Stimulated activated CD4-positive, alpha-beta T cell treated with anti-CD3 and anti-CD28 coated beads, Interleukin-1b, Interleukin-23, amount 100 ng/mL, for 48 hours (primary cell): ENCODE results near the gene SLC6A6.
A peak's percentile ranks its signal among the peaks of the same experiment; 100 is the strongest.

Experiments
- DNase-seq: peaks from one replicate; pipeline ENCODE4 v3.0.0-alpha.2; 2020

SLC6A6 gene

GRCh38 chr3:14471016-14471415 lies 68.6 kb downstream of the SLC6A6 start:
- DNase-seq = no peak

- no peak for DNase-seq
Measured at GRCh38 chr3:14471690-14472089, 69.3 kb downstream of the SLC6A6 start.

DNA sequence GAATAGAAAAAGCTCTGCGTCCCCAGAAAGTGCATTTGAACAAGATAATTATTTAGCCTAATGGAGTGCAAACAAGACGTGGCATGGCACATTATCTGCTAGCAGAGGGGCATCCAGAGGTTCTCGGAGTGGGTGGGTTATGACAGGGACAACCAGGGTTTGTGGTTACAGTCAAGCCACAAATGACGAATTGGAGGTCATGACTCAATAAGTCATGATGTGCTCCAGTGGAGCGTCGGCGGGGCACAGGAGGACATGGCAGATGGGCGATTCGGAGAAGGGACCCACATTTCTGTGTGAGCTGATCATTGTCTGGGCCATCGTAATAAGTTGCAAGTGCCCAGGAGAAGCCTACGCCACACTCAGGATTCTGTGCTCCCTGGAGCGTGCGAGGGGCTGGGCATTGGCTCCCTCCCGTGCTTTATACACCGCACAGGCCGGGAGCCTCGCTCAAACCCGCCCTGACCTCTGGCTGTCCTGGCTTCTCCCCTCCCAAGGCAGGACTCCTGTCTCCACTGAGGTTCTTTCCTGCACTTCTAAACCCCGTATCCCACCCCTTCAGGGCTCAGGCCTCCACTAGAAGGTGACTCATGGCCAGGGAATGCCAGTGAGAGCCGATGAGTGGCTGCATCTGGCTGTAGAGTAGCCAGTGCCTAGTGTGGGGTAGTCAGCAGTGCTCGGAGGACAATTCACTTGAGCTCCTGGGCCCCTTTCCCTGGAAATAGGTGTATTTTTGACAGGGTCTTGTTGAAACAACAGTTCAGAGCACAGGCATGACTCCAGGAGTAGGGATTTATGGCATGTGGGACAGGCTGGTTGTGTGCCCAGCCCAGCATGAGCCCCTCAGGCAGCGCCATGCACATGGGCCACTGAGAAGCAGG lies 70.3 kb downstream of the SLC6A6 start:
- DNase-seq = peak; percentile 19

GRCh38 chr3:14473411-14473891 lies 71.0 kb downstream of the SLC6A6 start:
- DNase-seq = no peak

- DNase-seq = no peak
Measured at GRCh38 chr3:14474363-14475081, 72.1 kb downstream of the SLC6A6 start.

DNA sequence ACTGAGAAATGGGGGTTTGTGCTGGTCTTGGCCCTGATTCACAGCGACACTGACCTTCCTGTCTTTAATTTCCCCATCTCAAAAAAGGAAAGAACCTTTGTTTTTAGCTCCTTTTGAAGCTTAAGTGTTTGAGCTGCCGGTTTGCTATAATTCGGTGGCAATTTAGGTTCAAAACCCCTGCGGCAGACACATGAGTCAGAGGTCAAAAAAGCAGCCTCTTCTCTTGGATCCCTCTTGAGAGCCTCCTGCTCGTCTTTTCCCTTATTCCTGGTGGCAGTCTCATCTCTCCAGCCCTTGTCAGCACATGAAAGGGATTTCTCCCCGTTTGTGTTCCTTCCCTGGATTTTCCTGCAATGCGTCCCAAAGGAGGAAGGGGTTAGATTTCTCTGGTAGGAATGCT lies 73.2 kb downstream of the SLC6A6 start:
- no peak for DNase-seq

- no peak for DNase-seq
Measured at GRCh38 chr3:14476583-14477265, 74.3 kb downstream of the SLC6A6 start.

DNA sequence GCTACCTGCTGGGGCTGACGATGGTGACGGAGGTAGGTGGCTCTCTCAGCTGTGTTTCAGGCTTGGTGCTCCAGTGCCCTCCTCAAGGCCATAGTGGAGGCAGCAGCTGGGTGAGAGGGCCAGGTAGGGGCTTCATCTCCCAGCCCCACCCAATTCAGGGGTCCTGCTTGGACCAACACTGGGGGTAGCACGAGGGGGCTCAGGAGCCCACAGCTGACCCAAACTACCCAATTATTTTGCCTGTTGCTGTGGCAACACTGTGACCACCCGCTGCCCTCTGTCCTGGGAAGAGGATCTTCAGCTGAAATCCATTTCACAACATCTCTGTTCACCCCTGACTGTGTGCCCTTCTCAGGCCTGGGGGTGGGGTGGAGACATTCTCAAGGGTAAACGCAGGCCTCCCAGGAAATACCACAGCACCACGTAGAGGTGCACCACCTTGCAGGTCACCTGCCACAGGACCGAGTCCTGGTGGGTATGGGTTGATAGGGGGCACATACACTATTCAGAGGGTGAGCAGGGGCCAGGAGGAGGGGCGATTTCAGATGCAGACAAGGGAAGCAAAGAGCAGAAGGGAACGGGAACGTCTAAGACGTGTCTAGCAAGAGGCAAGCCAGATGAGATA lies 75.0 kb downstream of the SLC6A6 start:
- DNase-seq = no peak

GRCh38 chr3:14478956-14479550 lies 76.6 kb downstream of the SLC6A6 start:
- DNase-seq = no peak

GRCh38 chr3:14479591-14479990 lies 77.2 kb downstream of the SLC6A6 start:
- DNase-seq = no peak

DNA sequence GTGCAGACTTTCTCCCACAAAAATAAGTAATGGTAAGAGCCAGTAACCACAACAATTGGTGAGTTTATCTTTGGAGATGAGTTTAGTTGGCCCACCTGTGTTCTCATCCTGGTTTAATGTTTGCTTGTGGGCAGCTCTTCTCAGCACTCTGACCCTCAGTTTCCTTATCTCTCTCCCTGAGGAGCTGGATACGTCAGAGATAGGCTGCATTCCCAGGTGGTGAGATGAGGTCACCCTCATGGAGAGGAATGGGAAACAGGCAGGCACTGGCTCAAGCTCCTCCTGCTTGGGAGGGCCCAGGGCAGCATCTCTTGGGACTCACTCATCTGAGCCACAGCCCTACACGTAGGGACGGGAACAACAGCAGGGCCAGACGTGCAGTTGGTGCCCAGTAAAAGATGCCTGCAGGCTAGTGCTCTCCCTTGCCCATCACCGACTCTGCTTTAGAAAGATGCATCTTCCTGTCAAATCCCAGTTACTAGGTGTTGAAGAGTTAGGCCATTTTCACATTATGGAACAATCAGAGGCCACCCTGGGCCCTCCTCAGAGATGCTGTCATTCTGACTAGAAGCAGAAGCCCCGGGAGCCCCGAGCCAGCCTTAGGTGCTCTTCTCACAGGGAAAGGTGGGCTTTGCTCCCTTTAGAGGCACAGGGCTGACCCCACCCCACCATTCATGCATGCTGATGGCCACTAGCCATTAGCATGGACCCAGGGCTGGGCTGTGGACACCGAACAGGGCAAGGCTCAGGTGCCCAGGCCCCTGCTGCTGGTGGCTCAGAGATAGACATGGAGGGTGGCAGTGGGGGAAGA lies 78.0 kb downstream of the SLC6A6 start:
- no peak for DNase-seq

DNA sequence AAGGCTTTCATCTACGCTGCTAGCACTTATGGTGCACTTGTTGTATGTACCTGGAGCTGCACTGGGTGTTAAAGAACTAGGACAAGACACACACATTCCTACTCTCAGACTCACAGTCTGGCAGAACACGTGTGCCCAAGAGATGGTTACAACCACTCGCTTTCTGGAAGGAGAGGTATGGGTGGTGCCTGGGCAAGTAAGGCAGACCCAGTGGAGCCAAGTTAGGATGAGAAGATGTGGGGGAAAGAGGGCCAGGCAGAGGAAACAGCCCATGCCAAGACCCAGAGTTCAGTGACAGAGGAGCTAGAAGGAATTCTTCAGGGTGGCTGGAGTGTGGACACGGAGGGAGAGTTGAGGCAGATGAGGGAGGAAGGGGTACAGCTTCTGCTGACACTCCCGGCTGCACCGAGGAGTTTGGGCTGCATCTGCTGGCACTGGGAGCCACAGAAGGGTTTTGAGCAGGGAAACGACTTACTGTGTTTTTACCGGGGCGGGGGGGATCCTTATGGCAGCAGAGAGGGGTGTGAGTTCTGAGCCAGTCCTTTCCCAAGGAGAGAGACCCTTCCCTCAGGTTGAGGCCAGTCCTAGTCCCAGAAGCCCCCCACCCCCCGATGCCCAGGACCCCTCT lies 78.7 kb downstream of the SLC6A6 start:
- no peak for DNase-seq

DNA sequence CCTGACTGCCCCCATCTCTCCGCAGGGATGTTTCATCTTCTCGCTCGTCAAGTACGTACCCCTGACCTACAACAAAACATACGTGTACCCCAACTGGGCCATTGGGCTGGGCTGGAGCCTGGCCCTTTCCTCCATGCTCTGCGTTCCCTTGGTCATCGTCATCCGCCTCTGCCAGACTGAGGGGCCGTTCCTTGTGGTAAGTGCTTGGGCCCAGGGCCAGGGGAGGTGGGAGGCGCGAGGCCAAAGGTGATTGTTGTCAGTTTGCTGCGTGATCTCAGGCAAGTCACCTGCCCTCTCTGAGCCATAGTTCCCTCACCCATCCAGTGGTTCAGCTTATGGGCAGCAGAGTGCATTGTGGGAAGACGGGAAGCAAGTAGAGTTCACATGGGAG lies 79.2 kb downstream of the SLC6A6 start:
- no peak for DNase-seq

- no peak for DNase-seq
Measured at GRCh38 chr3:14482271-14482721, 79.9 kb downstream of the SLC6A6 start.

GRCh38 chr3:14483286-14483685 lies 80.9 kb downstream of the SLC6A6 start:
- no peak for DNase-seq

DNA sequence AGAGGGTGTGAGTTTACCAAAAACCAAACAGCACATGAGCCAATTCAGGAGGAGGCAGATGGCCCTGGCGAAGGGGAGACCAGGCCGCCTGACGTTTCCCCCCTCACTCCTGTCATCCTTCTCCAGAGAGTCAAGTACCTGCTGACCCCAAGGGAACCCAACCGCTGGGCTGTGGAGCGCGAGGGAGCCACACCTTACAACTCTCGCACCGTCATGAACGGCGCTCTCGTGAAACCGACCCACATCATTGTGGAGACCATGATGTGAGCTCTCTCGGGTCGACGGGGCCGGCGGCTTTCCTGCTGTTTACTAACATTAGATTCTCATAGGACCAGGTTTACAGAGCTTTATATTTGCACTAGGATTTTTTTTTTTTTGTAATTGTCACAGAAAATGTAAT lies 82.3 kb downstream of the SLC6A6 start:
- no peak for DNase-seq

GRCh38 chr3:14485981-14486380 lies 83.6 kb downstream of the SLC6A6 start:
- DNase-seq = no peak

DNA sequence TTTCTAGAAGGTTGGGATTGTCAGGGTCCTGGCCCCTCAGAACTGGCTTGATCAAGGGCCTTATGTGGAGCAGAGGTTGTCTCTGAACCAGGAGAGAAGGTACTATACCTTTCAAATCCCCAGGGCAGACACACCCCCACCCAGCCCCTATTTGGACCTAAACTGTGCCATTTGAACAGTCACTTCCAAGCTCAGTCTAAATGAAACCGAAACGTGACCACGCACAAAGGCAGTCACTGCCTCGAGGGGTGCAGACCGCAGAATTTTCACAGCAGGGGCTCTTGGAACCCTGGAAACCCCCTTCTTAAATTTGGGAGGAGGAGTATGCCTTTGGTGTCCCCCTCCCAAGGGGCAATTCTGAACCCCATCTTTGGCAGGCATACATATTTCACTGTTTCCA lies 84.1 kb downstream of the SLC6A6 start:
- no peak for DNase-seq

DNA sequence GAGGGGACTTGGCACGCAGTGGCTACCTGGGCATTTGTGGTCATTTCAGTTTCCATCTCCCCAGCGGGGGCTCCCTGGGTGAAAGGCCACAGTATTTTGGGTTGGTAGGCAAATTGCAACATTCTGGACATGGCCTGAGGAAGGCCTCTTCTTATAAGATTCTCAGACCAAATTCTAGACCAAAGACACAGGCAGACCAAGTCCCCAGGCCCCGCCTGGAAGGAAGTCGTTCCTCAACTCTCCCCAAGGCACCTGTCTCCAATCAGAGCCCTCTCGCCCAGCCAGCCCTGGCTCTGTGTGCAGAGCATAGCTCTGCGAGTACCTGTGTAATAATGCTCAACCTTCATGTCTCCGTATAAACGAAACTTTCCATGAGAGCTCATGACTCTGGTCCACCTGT lies 84.7 kb downstream of the SLC6A6 start:
- DNase-seq = no peak

DNA sequence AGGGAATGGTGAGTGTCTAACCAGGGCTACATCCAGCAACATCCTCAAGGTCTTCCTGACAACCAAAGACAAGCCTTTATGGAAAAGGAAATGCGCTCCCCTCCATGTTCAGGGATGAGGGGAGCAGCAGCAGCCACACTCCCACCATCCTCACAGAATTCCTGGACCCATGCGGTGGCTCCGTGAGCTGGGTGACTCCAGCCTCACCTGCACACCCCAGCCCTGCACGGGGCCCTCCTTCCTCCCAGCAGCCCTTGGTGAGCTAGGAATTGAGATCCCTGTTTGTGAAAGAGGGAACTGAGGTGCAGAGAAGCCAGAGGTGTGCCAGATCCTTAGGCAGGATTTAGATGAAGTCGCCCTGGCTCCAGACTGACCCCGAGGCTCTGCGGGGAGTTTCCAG lies 85.4 kb downstream of the SLC6A6 start:
- DNase-seq = no peak
